Keratinocyte (primary cell): Measurements from ENCODE around the gene SEC16A. TPM values are rescaled to one million over a fixed set of nuclear protein-coding genes. Genes with fewer than 3 reads are reported as not detected.

Source experiments
- DNase-seq: peaks from one replicate; pipeline ENCODE4 v3.0.0-alpha.2; 2011; ENCODE audit warnings: low read depth, missing footprints, low spot score
- FAIRE-seq: peaks from 2 replicates; lab custom pipeline; 2011; peaks lifted over from hg19 to GRCh38; lab: Jason Lieb, UNC
- H2AFZ ChIP-seq: 2 replicates; pipeline ENCODE4 v1.6.0; 2012; ENCODE audit warnings: low read length, control low read depth, inconsistent platforms; ENCODE audit not compliant: control insufficient read depth
- H3K27ac ChIP-seq: 2 replicates; pipeline ENCODE4 v1.5.1; 2011; ENCODE audit warnings: low read length; ENCODE audit not compliant: control insufficient read depth, insufficient read depth
- H3K27me3 ChIP-seq: 3 replicates; pipeline ENCODE4 v1.6.0; 2011; ENCODE audit warnings: low read length; ENCODE audit not compliant: control insufficient read depth, insufficient read depth; ENCODE audit errors: extremely low read depth
- H3K36me3 ChIP-seq, 2 experiments: 2 replicates in 1 of 2; 3 replicates in 1 of 2; pipeline ENCODE4 v1.5.1; 2011; ENCODE audit warnings: low read length in 2 of 2, mild to moderate bottlenecking in 1 of 2; ENCODE audit not compliant: control insufficient read depth in 2 of 2, insufficient read depth in 2 of 2; ENCODE audit errors: extremely low read depth in 1 of 2
- H3K4me1 ChIP-seq: 3 replicates; pipeline ENCODE4 v1.5.1; 2011; ENCODE audit warnings: low read length; ENCODE audit not compliant: control insufficient read depth, insufficient read depth; ENCODE audit errors: extremely low read depth
- H3K4me2 ChIP-seq: 3 replicates; pipeline ENCODE4 v1.6.0; 2011; ENCODE audit warnings: low read depth, low read length; ENCODE audit not compliant: control insufficient read depth, insufficient read depth; ENCODE audit errors: extremely low read depth
- H3K4me3 ChIP-seq, 3 experiments: fragments of 200-600 bp in 1 of 3; sonication (generic) in 1 of 3; 2 replicates in 2 of 3; 3 replicates in 1 of 3; pipeline ENCODE4 v1.5.1; 2011 to 2016; ENCODE audit warnings: low read length in 3 of 3, mild to moderate bottlenecking in 3 of 3, control low read depth in 2 of 3, inconsistent platforms in 1 of 3, low read depth in 1 of 3, mixed read lengths in 1 of 3, mixed run types in 1 of 3, moderate library complexity in 1 of 3; ENCODE audit not compliant: control insufficient read depth in 2 of 3, insufficient read depth in 2 of 3; ENCODE audit errors: extremely low read depth in 1 of 3
- H3K79me2 ChIP-seq: 2 replicates; pipeline ENCODE4 v1.6.0; 2012; ENCODE audit warnings: low read length; ENCODE audit not compliant: control insufficient read depth, insufficient read depth
- H3K9ac ChIP-seq: 3 replicates; pipeline ENCODE4 v1.6.0; 2011; ENCODE audit warnings: low read length; ENCODE audit not compliant: control insufficient read depth, insufficient read depth; ENCODE audit errors: extremely low read depth
- H3K9me1 ChIP-seq: 3 replicates; pipeline ENCODE4 v1.6.0; 2011; ENCODE audit warnings: low read length; ENCODE audit not compliant: control insufficient read depth, insufficient read depth; ENCODE audit errors: extremely low read depth
- H3K9me3 ChIP-seq: 2 replicates; pipeline ENCODE4 v1.5.1; 2012; ENCODE audit warnings: low read depth, low read length; ENCODE audit not compliant: control insufficient read depth
- H4K20me1 ChIP-seq: 3 replicates; pipeline ENCODE4 v1.6.0; 2011; ENCODE audit warnings: low read length; ENCODE audit not compliant: control insufficient read depth, insufficient read depth; ENCODE audit errors: extremely low read depth
- EZH2 ChIP-seq: IDR thresholded peaks from one replicate; pipeline ENCODE4 v1.6.1; 2012; ENCODE audit warnings: inconsistent platforms, mild to moderate bottlenecking, low read length, moderate library complexity
- dilution Hi-C: fragments of 300-500 bp; cut with MboI; formaldehyde crosslinking; loops from one replicate; pipeline ENCODE4 v1.7.0; 2020; ENCODE audit warnings: low sequenced_read_pairs; ENCODE audit not compliant: extremely low pct_ligation_motif_present
- polyA plus RNA-seq, 5 experiments: library from polyadenylated mRNA; depleted of rRNA in 3 of 5; stranded (reverse) in 3 of 5; stranded (forward) in 1 of 5; unstranded in 1 of 5; fragments of >200 nt; gene quantifications; 1 replicate in 1 of 5; 2 replicates in 3 of 5; 3 replicates in 1 of 5; pipeline versions ENCODE4 v1.2.1 to v1.2.3, GENCODE V29; 2011 to 2012; ENCODE audit warnings: missing spikeins in 2 of 5, low read depth in 1 of 5, low replicate concordance in 1 of 5
- TF ChIP-seq, protein P1 (sequence below), 3 experiments: IDR thresholded peaks in 1 of 3; conservative IDR thresholded peaks in 1 of 3; optimal IDR thresholded peaks in 1 of 3; 2 replicates in 2 of 3; 3 replicates in 1 of 3; pipeline versions ENCODE3 to v1.5.1; 2011; ENCODE audit warnings: low read length in 3 of 3, mild to moderate bottlenecking in 3 of 3, moderate library complexity in 2 of 3, control low read depth in 1 of 3, inconsistent platforms in 1 of 3; ENCODE audit not compliant: insufficient read depth in 2 of 3; ENCODE audit errors: extremely low read depth in 1 of 3

SEC16A gene
- polyA plus RNA-seq, 1 donor (not counting 4 experiments of a cell fraction or from before 2014, with no cell fraction given): 15.8 TPM

DNA sequence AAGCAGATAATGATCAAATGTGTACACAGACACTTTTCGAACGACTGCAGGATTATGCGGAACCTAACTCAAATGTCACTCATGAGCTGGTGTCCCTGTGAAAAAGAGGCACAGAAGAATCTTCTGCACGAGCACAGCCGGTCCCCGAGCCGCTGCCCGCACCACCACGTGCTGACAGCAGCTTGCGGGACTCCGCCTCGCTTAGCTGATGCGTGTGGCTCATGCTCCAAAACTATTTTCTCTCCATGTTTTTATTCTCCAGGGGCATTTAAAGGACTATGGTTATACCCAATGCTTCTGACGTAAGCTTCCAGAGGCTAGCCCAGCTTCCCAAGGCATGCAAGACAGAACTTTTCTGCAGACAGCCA is 9.5 kb downstream of the SEC16A start:
- TF ChIP-seq, protein P1, sequence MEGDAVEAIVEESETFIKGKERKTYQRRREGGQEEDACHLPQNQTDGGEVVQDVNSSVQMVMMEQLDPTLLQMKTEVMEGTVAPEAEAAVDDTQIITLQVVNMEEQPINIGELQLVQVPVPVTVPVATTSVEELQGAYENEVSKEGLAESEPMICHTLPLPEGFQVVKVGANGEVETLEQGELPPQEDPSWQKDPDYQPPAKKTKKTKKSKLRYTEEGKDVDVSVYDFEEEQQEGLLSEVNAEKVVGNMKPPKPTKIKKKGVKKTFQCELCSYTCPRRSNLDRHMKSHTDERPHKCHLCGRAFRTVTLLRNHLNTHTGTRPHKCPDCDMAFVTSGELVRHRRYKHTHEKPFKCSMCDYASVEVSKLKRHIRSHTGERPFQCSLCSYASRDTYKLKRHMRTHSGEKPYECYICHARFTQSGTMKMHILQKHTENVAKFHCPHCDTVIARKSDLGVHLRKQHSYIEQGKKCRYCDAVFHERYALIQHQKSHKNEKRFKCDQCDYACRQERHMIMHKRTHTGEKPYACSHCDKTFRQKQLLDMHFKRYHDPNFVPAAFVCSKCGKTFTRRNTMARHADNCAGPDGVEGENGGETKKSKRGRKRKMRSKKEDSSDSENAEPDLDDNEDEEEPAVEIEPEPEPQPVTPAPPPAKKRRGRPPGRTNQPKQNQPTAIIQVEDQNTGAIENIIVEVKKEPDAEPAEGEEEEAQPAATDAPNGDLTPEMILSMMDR (optimal IDR thresholded peaks at IDR 0.05 in 1 of 3, IDR thresholded peaks at IDR 0.05 in 1 of 3, conservative IDR thresholded peaks at IDR 0.05 in 1 of 3; ENCODE audit: extremely low read depth in 1 of 3, insufficient read depth in 2 of 3, low read length in 3 of 3): no peak
- no peak for TF ChIP-seq EZH2

DNA sequence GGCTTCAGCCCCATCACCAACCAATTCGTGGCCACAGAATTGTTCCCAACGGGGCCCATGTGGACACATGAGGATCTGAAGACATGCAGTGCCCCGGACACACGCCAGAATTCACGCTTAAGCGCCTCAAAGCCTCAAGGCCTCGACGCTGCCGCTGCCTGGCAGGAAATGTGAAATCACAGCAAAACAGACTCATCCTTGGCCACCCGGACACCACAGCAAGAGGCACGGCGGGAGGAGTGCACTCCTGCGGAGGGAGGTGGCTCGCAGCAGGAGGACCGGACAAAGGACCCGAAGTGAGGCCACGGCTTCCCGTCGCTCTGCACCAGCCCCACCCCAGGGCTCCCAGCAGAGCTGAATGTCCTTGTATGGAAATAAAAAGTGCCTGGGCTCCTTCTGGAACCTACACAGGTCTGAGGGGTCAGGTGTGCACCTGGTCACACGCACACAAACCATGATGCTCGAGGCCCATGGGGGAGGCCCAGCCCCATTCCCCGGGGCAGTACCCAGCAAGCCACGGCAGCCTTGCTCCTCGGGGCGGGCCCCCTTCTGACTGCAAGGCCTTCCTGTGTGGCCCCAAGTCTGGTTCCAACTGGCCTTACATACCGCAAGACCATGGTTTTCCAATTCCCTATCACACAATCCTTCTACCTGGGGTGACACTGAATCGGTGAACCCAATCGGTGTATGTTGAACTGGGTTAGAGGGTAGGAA is 10.0 kb downstream of the SEC16A start:
- Histone ChIP-seq H3K27ac (no peak overlapping the region), H3K4me3 (no peak overlapping the region), H3K9ac (no peak overlapping the region), H3K27me3 (no peaks in the 10 kb centered on the region), H3K36me3 (peaks cover 64 to 72% of the 10 kb centered on the region in 2 experiments), H3K4me1 (no peaks in the 10 kb centered on the region), H3K9me3 (no peaks in the 10 kb centered on the region), H2AFZ (no peak overlapping the region), H3K9me1 (no peaks in the 10 kb centered on the region), H3K4me2 (no peak overlapping the region), H4K20me1 (peaks cover 25% of the 10 kb centered on the region), H3K79me2 (peaks cover 78% of the 10 kb centered on the region)
- TF ChIP-seq, protein P1 (optimal IDR thresholded peaks at IDR 0.05 in 1 of 3, IDR thresholded peaks at IDR 0.05 in 1 of 3, conservative IDR thresholded peaks at IDR 0.05 in 1 of 3; ENCODE audit: extremely low read depth in 1 of 3, insufficient read depth in 2 of 3, low read length in 3 of 3): no peak
- TF ChIP-seq EZH2: no peak
- FAIRE-seq: no peak
- dilution Hi-C loops: no loop called here
- no peak for DNase-seq

More for the DNA sequence above, 9.5 kb downstream of the SEC16A start:
- no peak overlapping the region for H3K27ac ChIP-seq
- no peak overlapping the region for H2AFZ ChIP-seq
- no peak for DNase-seq
- peaks cover 27% of the 10 kb centered on the region for H4K20me1 ChIP-seq
- H3K4me3 ChIP-seq: no peak overlapping the region
- no peaks in the 10 kb centered on the region for H3K9me3 ChIP-seq
- FAIRE-seq: no peak
- H3K9ac ChIP-seq: no peak overlapping the region
- H3K27me3 ChIP-seq: no peaks in the 10 kb centered on the region
- H3K4me1 ChIP-seq: no peaks in the 10 kb centered on the region
- H3K4me2 ChIP-seq: no peak overlapping the region
- H3K79me2 ChIP-seq: peaks cover 82% of the 10 kb centered on the region
- dilution Hi-C loops: no loop called here
- no peaks in the 10 kb centered on the region for H3K9me1 ChIP-seq
- peaks cover 62 to 68% of the 10 kb centered on the region in 2 experiments for H3K36me3 ChIP-seq
